ENCODE results near the gene ZNF787. TPM values are rescaled to one million over a fixed set of nuclear protein-coding genes. Genes with fewer than 3 reads are reported as not detected.
"Not testable (repeated sequence)": the region's sequence is repeated elsewhere in the genome, so short reads cannot be mapped to it uniquely, and the experiment has no call there.

Gene ZNF787
- 35.1 TPM for total RNA-seq
- long read RNA-seq, partial matches to known transcripts, result 0 of 4 reads
- long read RNA-seq, other reads (novel, unspliced or antisense), result 4 of 4 reads

- peak; percentile 99 for DNase-seq (ENCODE audit: low spot score)
These were observed at the start of gene ZNF787 for GRCh38 chr19:56121180-56122167. ZNF787 (minus strand) TSS chr19:56121295; CDS start chr19:56103217, 18,078 bp downstream.

DNA sequence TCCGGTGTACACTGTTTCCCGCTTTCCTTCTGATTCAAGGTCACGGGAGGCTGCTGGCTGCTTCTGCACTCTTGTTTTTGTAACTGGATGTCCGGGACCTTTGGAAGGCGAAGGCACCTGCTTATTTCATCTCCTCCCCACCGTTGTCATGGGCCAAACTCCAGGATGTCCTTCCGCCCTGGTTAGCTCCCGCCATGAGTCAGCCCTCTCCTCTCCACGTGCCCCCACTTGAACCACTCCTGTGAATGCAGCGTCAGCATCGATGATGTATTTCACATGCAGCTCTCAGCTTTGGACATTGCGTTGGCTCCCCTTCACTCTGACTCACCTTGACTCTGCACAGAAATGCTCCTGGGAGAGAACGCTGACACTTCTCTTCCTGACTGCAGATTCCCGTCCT is 49.2 kb upstream of the ZNF787 start:
- DNase-seq (ENCODE audit: low spot score), result no peak

GRCh38 chr19:56167064-56167578 is 46.0 kb upstream of the ZNF787 start:
- DNase-seq (ENCODE audit: low spot score), result no peak

GRCh38 chr19:56163097-56163496 is 42.0 kb upstream of the ZNF787 start:
- DNase-seq (ENCODE audit: low spot score), result no peak

DNA sequence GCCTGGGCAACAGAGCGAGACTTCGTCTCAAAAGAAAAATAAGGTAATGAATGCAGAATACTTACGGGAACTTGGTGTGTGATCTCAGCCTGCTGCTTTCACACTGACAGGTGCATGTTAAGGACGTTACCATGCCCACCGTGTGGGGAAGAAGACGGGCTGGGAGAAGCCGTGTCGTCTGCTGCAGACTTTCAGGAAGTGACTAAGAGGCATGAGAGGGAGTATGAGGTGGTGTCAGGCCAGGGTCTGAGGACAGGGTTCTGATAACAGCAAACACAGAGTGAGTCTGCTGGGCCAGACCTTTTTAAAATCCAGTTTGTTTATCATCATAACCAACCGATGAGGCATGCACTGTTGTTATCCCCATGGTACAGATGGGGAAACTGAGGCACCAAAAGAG is 41.2 kb upstream of the ZNF787 start:
- DNase-seq (ENCODE audit: low spot score), result no peak

GRCh38 chr19:56161534-56161933 is 40.4 kb upstream of the ZNF787 start:
- no peak for DNase-seq (ENCODE audit: low spot score)

DNA sequence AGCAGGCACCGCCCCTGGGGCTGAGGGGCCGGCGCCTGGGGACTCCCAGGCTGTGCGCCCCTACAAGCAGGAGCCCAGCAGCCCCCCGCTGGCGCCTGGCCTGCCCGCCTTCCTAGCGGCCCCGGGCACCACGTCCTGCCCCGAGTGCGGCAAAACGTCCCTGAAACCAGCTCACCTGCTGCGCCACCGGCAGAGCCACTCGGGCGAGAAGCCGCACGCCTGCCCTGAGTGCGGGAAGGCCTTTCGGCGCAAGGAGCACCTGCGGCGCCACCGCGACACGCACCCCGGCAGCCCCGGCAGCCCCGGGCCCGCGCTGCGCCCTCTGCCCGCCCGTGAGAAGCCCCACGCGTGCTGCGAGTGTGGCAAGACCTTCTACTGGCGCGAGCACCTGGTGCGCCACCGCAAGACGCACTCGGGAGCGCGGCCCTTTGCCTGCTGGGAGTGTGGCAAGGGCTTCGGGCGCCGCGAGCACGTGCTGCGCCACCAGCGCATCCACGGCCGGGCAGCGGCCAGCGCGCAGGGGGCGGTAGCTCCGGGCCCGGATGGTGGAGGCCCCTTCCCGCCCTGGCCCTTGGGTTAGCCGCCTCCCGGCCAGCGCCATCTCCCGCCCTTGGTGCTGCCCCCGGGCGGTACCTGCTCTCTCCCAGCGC is 38.7 kb upstream of the ZNF787 start:
- no peak for DNase-seq (ENCODE audit: low spot score)

DNA sequence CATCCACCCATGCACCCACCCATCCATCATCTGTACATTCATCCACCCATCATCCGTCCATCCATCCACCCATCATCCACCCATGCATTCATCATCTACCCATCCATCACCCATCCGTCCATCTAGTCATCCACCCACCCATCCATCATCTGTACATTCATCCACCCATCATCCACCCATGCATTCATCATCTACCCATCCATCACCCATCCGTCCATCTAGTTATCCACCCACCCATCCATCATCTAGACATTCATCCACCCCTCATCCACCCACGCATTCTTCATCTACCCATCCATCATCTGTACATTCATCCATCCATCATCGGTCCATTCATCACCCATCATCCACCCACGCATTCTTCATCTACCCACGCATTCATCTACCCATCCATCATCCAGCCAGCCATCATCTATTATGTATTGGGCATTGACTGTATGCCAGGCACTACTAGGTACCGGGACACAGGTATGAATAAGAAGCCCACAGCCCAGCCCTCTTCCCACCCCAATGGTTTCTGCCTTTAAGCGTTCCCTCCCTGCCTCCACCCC is 38.0 kb upstream of the ZNF787 start:
- no peak for DNase-seq (ENCODE audit: low spot score)

DNA sequence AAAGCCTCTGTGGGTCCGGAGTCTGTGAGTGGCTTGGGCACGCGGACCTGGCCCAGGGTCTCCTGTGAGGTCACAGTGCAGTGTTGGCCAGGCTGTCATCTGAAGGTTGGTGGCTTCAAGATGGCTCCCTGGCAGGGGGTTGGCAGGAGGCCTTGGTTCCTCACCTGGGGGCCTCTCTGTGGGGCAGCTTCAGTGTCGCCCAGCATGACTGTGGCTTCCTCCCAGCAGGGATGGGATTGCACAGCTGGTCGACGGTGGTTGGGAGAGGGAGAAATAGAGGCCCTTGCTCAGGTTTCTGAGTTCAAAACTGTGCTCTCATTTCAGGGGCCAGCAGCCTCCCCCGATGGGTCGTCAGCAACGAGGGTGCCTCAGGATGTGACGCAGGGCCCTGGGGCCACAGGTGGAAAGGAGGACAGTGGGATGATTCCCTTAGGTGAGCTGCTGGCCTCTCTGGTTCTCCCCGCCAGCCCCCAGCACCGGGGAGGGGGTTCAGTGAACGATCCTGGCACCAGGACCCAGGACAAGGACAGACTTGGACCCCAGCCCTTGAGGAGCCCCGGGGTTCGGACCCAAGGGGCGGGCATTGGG is 37.2 kb upstream of the ZNF787 start:
- no peak for DNase-seq (ENCODE audit: low spot score)

DNA sequence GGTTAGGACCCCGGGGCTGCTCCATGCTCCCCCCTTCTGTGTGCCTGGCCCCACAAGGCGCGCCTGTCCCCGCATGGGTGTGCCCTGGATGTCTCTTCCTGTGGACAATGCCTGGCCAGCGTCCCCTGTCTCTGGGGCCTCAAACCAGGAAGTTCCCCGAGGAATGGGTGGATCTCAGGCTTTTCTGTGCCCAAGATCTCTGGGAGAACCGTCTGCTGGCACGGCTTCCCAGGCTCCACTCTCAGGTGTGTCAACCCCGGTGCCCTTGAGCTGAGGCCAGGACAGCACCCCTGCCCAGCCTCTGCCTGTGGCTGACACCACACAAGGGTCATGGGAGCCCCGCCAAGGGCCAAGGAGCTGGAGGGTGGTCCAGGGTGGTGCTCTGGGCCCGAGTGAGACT is 35.7 kb upstream of the ZNF787 start:
- DNase-seq (ENCODE audit: low spot score), result no peak

DNA sequence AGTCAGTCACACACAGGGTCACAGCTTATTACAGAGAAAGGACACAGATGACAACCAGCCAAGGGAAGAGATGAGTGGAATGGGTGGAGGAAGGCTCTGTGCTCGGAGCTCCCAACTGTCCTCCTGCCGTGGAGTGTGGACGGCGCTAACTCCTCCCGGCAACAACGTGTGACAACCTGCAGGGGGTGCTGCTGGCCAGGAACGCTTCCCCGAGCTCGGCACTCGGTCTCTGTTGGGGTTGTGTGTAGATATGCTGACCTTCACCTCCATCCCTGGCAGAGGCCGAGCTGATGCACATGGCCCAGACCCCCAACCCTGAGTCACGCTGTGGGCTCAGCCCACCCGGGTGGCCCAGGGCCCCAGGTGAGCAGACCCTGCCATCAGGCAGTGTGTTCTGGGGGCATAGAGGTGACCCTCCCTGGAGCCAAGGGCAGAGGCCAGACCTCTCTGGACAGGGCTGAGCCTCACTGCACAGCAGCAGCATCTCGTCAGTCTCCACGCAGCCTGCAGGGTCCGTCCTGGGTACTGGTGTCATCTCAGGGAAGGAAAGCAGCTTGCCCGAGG is 34.1 kb upstream of the ZNF787 start:
- DNase-seq (ENCODE audit: low spot score), result no peak

DNA sequence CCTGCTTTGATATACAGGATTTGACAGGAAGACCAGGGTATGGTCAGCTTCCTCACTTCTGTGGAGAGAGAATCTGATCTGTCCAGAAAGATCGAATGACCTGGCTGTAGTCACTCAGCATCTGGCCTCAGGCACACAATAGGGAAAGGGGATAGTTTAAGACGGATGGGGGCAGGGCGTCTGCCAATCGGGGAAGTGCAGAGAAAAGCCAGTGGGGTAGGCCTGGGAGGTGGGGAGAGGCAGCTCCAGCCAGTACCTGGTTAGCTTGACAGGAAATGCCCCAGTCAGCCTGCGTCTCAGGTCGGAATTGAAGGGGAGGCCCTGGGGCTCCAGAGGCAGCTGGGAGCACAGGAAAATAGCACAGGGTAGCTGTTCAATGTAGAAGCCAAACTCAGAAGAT is 32.4 kb upstream of the ZNF787 start:
- no peak for DNase-seq (ENCODE audit: low spot score)

DNA sequence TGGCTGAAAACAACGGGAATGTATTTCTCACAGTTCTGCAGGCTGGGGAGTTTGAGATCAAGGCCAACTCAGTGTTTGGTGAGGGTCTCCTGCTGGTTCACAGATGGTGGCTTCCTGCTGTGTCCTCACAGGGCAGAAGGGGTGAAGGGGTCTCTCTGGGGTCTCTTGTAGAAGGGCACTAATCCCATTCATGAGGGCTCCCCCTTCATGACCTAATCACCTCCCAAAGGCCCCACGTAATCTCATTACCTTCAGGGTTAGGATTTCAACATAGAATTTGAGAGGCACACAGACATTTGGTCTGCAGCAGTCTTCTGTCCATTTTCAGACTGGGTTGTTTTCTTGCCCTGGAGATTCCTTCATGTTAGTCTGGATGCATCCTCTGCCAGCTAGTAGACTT is 31.5 kb upstream of the ZNF787 start:
- DNase-seq (ENCODE audit: low spot score), result no peak

DNA sequence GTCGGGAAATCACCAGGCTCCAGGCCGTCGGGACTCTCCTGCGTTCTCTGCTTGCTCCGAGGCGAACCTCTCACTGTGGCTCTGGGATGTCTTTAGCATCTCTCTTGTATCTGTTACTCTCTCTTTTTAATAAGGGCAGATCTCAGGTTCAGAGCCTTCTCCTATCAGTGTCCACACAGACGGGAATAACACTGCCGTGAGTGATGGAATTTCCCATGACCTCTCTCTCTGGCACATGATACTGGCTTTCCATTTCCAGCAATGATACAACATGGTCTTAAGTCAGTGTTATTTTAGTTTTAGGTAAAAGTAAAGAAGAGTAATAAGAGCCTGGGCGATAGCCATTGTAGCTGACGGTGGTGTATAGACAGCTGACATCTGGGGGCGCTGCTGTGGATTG is 29.3 kb upstream of the ZNF787 start:
- DNase-seq (ENCODE audit: low spot score), result no peak

DNA sequence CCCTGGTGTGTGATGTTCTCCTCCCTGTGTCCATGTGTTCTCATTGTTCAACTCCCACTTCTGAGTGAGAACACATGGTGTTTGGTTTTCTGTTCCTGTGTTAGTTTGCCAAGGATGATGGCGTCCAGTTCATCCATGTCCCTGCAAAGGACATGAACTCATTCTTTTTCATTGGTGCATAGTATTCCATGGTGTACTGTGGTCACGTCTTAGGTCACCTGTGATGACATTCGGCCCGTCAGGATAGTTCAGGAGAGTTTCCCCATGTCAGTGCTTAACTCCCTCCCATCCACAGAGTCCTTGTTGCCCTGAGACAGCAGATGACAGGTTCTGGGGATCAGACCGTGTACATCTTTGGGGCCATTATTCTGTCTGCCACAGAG is 28.6 kb upstream of the ZNF787 start:
- DNase-seq (ENCODE audit: low spot score), result no peak

DNA sequence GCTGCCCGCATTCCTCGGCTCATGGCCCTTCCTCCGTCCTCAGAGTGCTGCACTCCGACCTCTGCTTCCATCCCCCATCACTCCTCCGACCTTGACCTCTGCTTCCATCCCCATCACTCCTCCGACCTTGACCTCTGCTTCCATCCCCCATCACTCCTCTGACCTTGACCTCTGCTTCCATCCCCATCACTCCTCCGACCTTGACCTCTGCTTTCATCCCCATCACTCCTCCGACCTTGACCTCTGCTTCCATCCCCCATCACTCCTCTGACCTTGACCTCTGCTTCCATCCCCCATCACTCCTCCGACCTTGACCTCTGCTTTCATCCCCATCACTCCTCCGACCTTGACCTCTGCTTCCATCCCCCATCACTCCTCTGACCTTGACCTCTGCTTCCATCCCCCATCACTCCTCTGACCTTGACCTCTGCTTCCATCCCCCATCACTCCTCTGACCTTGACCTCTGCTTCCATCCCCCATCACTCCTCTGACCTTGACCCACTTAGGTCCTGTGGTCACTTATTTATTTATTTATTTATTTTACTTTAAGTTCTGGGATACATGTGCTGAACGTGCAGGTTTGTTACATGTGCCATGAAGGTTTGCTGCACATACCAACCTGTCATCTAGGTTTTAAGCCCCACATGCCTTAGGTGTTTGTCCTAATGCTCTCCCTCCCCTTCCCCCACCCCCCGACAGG is 28.0 kb upstream of the ZNF787 start:
- DNase-seq (ENCODE audit: low spot score), result not testable (repeated sequence)

- no peak for DNase-seq (ENCODE audit: low spot score)
These were observed 27.0 kb upstream of the ZNF787 start for GRCh38 chr19:56148096-56148495.

DNA sequence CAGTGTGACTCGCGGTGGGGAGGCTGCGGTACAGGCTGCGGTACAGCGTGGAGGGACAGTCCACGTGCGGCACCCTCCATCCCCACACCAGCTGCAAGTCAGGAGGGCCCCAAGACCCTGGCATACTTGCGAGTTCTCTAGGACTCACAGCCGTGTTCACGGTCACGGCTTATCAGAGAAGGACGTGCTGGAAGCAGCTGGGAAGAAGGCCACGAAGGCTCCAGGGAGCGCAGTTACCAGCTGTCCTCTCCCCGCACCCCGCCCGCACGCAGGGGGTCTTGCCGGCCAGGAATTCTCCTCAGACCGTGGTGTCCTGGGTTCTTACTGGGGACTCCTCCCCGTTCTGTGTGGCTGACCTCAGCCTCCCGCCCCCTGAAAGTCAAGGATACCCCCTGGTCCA is 26.2 kb upstream of the ZNF787 start:
- DNase-seq (ENCODE audit: low spot score), result no peak

GRCh38 chr19:56146904-56147303 is 25.8 kb upstream of the ZNF787 start:
- DNase-seq (ENCODE audit: low spot score), result no peak

DNA sequence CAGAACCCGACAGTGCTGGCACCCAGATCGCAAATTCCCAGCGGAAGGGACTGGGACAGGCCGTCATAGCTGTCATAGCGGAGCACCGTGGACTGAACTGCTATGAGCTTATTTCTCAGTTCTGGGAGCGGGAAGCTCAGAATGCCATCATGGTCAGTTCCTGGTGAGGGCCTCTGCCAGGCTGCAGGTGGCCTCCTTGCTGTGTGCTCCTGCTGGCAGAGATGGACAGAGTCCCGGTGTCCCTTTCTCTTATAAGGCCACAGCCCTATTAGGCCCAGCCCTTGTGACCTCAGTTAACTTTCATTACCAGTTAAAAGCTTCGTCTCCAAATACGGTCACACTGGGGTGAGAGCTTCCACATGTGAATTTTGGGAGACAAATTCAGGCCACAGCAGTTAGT is 24.6 kb upstream of the ZNF787 start:
- no peak for DNase-seq (ENCODE audit: low spot score)

- DNase-seq (ENCODE audit: low spot score), result no peak
These were observed 23.7 kb upstream of the ZNF787 start for GRCh38 chr19:56144831-56145230.

Measured in mesenteric fat pad (tissue), 1 donor.